D721Med (cell line): ENCODE data around the gene CCL23.
A peak's percentile ranks its signal among the peaks of the same experiment; 100 is the strongest.

Experiments used
- DNase-seq: peaks from one replicate; pipeline ENCODE4 v3.0.0; 2011; ENCODE audit warnings: low spot score; ENCODE audit not compliant: insufficient read length
- FAIRE-seq: peaks from 2 replicates; lab custom pipeline; 2011; peaks lifted over from hg19 to GRCh38; lab: Jason Lieb, UNC
- TF ChIP-seq, protein P1 (sequence below): IDR thresholded peaks from 2 replicates; pipeline ENCODE4 v1.5.1; 2012; ENCODE audit warnings: mild to moderate bottlenecking, control low read depth; ENCODE audit not compliant: insufficient read depth; ENCODE audit errors: missing control alignments

CCL23 gene

DNA sequence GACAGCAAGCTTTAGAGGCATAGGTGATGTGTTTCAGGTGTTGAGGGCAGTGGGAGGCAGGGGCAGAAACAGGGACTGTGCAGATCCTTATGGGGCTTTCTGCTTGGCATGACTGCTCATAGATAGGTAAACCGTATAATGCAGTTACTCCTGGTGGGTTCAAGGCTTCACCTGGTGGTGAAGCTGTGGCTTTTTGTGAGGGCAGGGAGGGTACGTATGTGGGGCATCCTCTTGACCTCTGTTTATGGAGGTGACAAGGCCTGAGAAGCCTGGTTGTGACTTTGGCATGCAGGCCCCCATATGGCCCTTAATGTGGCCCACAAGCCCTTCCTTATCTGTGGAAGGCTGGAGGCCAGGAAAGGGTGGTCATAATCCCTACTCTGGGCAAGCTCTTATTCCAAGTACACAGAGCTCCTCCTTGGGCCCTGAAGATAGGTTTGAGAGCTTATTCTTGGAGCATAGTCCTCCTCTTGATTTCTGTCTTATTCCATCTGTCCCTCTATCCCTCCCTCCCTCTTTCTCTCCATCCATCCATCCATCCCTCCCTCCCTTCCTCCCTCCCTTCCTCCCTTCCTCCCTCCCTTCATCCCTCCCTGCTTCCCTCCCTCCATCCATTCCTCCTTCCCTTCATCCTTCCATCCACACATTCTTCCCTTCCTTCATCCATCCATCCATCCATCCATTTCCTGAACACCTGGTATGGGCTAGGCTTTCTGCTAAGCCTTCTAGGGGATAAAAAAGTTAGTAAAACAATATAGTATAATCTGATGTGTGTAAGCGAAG lies 35.2 kb downstream of the CCL23 start:
- no peak for FAIRE-seq
- no peak for DNase-seq
- TF ChIP-seq, protein P1, sequence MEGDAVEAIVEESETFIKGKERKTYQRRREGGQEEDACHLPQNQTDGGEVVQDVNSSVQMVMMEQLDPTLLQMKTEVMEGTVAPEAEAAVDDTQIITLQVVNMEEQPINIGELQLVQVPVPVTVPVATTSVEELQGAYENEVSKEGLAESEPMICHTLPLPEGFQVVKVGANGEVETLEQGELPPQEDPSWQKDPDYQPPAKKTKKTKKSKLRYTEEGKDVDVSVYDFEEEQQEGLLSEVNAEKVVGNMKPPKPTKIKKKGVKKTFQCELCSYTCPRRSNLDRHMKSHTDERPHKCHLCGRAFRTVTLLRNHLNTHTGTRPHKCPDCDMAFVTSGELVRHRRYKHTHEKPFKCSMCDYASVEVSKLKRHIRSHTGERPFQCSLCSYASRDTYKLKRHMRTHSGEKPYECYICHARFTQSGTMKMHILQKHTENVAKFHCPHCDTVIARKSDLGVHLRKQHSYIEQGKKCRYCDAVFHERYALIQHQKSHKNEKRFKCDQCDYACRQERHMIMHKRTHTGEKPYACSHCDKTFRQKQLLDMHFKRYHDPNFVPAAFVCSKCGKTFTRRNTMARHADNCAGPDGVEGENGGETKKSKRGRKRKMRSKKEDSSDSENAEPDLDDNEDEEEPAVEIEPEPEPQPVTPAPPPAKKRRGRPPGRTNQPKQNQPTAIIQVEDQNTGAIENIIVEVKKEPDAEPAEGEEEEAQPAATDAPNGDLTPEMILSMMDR, result no peak

DNA sequence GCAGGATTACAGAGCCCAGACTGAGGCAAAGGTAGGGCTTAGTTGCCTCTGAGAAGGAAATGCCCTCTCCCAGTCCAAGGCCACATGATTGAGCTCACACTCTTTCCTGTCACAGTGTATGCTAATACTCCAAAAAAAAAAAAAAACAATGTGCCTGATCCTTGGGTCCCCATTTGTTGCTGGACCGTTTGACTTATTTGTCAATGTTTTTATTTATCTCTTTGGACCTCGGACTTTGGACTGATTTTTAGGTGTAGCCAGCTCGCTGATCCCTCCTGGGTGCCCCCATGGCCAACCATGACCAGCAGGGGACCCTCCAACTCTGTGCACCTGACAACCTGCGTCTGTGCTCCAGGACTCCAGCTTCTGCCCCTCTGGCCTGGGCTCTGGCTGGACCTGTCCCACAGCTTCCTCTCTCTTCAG lies 35.9 kb downstream of the CCL23 start:
- no peak for FAIRE-seq
- TF ChIP-seq, protein P1, result peak; percentile 25
- DNase-seq, result no peak

DNA sequence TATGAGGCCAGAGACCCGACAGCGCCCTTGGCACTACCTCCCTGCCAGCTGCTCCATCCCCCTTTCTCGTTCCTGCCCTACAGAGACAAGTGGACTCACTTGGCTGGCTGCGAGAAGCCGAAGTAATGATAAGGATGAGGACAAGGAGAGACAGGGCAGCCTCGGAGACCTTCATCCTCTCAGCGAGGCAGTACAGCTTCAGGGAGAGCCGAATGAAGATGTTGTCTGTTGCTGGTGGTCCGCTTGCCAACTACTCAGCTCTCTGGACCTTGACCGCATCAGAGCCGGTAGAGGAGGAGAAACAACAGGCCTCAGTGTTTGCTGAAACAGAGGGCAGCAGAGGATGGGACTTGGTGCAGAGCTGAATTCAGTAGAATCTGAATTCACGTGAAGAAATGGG lies 36.5 kb downstream of the CCL23 start, which contains the start of gene CCL16:
Gene CCL16 (minus strand): TSS at position 252 of the 400 bp plus-strand sequence. CDS start 77 bp downstream, at position 175.
- FAIRE-seq, result no peak
- TF ChIP-seq, protein P1, result no peak
- DNase-seq, result no peak

DNA sequence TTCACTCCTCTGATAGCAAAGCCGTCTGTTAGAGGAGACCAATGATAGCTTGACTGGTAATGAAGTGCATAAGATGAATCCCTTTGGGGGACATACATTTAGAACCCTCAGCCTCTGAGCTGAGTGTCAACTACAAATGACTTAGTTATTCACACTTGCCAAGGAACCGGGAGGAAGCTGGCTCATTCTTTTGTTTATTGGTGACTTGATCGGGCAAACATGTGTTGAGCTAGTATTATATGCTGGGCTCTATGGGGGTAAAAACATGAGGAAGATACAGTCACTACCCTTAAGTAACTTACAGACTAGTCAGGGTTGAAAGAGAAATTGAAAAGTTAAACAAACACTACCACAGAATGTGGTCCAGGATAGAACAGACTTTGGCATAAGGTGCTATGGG lies 39.4 kb downstream of the CCL23 start:
- DNase-seq (no peak), FAIRE-seq (no peak)
- TF ChIP-seq, protein P1, result no peak

DNA sequence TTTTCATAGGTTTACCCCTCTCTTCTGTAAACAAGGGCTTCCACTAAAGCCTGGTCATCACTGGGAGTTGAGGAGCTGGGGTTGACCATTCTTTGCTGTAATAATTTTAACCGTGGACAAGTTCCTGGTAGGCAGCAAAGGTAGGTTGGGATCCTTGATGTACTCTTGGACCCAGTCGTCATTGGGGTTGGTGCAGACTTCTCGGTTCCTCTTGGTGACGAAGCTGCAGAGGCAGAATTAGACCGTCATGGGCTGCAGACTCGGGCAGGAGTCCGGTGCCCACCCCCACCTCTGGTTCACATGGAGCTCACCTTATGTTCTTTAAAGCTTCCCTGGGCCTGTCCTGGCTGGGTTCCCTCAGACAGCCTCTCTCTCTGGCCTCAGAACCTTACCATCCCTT lies 40.3 kb downstream of the CCL23 start:
- FAIRE-seq (no peak), DNase-seq (no peak)
- TF ChIP-seq, protein P1, result no peak

DNA sequence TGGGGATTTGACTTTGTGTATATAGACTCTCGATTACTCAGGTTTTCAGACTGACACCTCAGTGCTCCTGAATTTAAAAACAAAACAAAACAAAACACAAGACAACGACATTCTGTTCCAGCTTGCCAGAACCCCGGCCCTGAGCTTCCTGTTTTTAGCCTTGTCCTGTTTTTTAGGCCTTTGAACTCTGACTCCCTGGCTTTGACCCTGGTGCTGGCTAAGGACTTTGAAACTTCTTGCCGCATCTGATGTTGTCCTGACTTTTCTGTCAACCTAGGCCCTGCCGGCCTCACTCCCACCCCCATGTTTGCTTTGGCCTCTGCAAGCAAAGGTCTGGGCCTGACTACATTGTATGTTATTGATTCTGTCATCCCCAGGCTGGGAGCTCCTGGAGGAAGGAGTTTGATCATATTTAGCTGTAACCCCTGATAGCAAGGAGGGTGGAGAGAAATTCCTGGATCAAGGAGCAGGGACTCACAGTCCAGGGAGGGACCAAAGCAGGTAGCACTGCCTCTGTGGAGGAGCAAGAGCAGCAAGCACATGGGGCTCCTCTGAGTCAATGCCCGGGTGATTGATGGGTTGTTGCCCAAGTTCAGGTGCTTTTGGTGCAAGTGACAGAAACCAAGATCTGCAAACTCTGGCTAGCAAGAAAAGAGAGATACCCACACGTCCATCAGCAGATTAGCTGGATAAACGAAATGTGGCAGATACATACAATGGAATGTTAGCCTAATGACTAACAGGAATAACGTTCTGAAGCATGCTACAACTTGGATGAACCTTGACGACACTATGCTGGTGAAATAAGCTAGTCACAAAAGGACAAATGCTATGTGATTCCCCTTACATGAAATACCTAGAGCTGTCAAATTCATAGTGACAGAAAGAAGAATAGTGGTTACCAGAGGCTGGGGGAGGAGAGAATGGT lies 44.2 kb downstream of the CCL23 start:
- no peak for DNase-seq
- TF ChIP-seq, protein P1, result no peak
- FAIRE-seq, result no peak

DNA sequence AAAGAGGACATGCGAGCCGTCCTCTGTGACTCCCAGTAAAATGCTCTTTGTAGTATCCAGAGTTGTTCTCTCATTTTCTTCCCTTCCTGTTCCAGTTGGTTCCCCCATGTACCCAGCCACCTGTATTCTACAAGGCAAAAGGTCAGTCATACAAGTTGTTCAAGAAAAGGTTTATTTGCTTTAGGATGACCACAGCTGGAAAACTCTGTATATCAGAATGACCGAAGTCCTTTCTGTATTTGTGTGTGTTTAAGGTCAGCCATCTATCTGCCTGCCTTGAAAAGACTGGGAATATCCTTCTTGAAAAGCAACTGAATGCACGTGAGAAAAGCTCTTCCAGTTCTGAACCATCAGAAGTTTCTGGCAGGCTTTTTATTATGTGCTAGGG lies 44.8 kb downstream of the CCL23 start:
- TF ChIP-seq, protein P1, result no peak
- DNase-seq (no peak), FAIRE-seq (no peak)
